Panc1 (cell line): ENCODE results near the gene ZNF160.
"Not testable (repeated sequence)": the region's sequence is repeated elsewhere in the genome, so short reads cannot be mapped to it uniquely, and the experiment has no call there.

Experiments
- CTCF ChIP-seq: fragments of 450-650 bp; IDR thresholded peaks from 2 replicates; pipeline ENCODE4 v1.5.1; 2017; ENCODE audit warnings: mild to moderate bottlenecking
- POLR2AphosphoS5 ChIP-seq: IDR thresholded peaks from 2 replicates; pipeline ENCODE4 v1.6.1; 2012; ENCODE audit warnings: mild to moderate bottlenecking, low read depth, low read length, moderate library complexity
- REST ChIP-seq, 2 experiments: IDR thresholded peaks; 2 replicates each; pipeline ENCODE4 v1.6.1; 2011 to 2012; ENCODE audit warnings: low read depth in 2 of 2, control low read depth in 1 of 2, low read length in 1 of 2, mild to moderate bottlenecking in 1 of 2, moderate library complexity in 1 of 2; ENCODE audit not compliant: insufficient read depth in 1 of 2
- SIN3A ChIP-seq: IDR thresholded peaks from 2 replicates; pipeline ENCODE4 v1.6.1; 2012; ENCODE audit warnings: low read depth, mild to moderate bottlenecking, low read length, moderate library complexity, borderline replicate concordance; ENCODE audit not compliant: insufficient read depth
- TCF7L2 ChIP-seq: IDR thresholded peaks from 2 replicates; pipeline ENCODE4 v1.6.1; 2011; ENCODE audit warnings: mild to moderate bottlenecking, low read depth, low read length, inconsistent platforms

GRCh38 chr19:53126733-53127526 is 23.7 kb upstream of the ZNF160 start:
- not testable (repeated sequence) for TF ChIP-seq CTCF; POLR2AphosphoS5; REST (IDR thresholded peaks at IDR 0.05; ENCODE audit: insufficient read depth in 1 of 2, low read depth in 2 of 2, low read length in 1 of 2); TCF7L2; SIN3A
